HG03521 (cell line): ENCODE results near the gene FBXW7.
"Not testable (repeated sequence)": the region's sequence is repeated elsewhere in the genome, so short reads cannot be mapped to it uniquely, and the experiment has no call there.

Experiments used
- ATAC-seq: cut with Tn5 transposase; IDR thresholded peaks from one replicate; pipeline ENCODE4 v1.9.1; 2021; ENCODE audit warnings: mild to moderate bottlenecking, moderate library complexity; ENCODE audit not compliant: unreplicated experiment

Gene FBXW7

DNA sequence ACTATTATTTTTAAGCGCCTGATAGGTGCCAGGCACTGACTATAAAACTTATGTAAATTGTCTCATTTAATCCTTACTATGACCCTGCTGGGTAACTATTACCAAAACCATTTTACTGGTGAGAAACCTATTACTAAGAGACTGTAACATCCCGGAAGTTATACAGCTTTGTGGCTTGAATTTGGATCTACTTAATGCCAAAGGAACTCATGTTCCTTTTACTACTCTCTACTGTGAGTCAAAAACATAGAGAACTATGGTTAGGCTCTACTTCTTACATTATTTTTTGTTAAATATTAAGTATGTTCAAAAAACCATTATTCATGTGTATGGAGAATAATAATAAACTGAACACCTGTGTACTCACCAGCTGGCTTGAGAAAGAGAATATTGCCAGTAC lies 14.8 kb upstream of the FBXW7 start:
- ATAC-seq, result not testable (repeated sequence)

DNA sequence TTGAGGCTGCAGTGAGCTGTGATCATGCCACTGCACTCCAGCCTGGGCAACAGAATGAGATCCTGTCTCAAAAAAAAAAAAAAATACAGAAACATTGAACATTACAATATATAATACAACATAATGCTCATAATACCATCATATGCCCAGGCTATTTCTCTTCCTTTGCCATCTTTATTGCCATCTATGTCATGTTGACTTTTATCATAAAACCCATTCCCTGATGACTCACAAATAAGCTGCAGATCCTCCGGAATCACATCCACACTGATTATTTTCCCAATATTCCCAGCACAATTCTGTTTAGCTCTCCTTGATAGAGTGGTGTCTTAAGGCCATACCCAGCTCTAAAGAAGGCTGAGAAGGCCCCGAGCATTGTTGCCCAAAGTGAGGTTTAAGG lies 9.2 kb upstream of the FBXW7 start:
- no peak for ATAC-seq

DNA sequence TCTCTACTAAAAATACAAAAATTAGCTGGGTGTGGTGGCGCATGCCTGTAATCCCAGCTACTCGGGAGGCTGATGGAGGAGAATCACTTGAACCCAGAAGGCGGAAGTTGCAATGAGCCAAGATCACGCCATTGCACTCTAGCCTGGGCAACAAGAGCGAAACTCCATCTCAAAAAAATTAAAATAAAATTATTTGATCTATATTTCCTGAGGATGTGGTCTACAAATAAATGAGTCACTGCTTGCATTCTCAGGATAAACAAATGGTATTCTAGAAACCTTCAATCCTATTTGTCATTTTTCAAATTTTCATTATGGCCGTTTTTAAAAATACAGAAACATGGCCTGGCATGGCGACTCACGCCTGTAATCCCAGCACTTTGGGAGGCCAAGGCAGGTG lies 8.6 kb upstream of the FBXW7 start:
- not testable (repeated sequence) for ATAC-seq

DNA sequence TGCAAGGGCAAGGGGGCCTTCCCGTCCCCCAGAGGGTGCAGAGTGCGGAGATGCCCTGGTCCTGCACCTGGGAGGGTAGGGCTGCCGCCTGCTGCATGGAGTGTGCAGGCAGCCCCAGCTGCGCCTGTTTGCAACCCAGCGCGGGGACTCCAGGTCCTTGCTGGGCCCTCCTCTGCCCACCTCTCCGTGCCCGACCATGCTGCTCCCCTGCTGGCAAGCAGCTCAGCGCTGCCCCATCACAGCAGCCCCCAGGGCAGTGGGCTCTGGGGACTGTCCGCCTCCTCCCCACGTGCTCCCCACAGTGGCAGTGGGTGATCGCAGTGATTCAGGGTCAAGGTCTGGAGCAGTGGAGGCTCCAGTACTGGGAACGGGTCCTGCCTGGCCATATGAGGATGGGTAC lies 5.0 kb upstream of the FBXW7 start:
- no peak for ATAC-seq

DNA sequence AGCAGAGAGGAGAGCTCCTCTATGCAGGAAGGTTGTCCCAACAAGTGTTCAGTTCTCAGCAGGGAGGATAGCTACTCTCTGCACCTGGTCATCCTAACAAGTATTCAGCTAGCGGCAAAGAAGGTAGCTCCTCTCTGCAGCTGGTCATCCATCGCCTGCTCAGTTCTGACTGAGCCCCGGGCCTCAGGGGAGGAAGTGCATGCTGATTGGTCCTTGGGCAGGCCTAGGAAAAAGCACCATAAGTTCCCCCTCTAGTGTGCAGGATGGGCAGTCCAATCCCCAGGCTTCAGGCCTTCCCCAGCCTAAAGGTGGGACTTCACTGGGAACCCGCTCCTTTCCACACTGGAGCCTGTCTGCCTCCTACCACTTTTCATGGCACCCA lies 4.4 kb upstream of the FBXW7 start:
- ATAC-seq, result no peak

DNA sequence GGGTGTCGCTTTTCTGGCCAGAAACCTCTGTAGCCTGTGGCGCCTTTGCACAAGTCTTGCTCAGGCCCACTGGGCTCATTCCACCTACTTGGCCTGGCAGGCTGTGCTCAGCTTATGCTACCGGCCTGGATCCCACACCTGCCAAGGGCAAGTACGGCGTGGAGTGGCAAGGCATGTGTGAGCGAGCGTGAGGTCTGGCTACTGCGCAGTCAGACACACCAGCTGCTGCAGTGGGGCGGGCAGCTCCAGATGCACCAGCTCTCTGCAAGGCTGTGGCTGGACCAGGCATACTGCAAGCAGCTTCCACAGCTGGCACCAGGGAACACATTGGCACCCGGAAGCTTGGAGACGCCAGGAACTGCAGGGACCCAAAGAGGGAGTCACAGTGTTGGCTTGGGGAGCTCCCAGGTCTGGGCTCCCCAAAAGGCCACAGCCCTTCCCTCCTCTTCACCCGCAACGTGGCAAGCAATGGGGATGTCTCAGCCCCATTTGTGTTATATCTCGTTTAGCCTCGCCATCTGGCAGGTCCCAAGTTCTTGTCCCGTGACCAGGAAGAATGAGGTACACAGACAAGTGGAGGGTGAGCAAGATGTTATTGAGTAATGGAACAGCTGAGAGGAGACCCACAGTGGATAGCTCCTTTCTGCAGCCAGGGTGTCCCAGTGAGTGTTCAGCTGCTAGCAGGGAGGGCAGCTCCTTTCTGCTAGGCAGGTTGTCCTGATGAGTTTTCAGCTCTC lies 3.8 kb upstream of the FBXW7 start:
- no peak for ATAC-seq

DNA sequence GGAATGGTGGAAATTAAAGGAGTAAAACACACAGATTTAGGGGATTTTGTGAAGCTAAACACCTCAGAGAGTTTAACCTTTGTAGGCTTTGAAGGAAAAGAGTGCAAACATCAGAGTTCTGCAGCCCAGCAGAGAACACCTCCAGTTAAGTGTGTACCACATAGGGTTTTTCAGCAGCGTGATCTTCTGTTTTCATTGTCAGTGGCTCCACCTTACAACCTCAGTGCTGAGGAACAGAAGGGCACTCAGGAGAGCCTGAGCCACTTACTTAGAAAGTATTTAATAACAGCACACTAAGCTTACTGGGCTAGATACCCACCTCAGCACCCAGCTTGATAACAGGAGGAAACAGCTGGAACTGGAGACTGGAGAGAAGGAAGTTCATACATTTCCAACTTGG lies 2.0 kb upstream of the FBXW7 start:
- no peak for ATAC-seq

DNA sequence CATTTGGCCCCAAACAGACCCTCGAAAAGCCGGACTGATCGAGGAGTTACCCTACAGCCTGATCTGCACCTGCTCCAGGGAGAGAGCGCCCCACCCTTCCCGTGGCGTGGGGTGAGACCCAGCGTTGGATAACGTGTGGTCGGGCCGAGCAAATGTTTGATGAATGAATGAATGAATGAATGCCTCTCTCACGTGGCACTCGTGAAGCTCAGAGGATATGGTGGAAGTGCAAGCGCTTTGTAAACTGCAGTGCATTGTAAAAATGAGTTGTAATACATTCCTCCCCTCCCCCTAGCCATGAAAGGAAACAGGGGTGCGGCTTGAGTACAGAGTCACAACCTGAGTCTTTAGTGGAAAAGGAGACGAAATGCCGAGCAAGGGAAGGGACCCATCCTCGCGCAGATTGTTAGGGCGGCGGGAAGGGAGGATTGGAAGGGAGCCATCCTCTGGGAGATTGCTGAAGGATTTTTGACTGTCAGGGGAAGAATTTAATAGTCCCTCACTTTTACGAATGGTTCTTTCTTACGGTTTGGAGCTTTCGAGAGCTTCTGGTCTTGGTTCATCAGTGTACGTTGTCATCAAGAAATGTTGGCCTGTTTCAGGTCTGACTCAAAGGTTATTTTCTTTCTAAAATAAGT lies 772 bp upstream of the FBXW7 start:
- ATAC-seq, result peak; percentile 26

DNA sequence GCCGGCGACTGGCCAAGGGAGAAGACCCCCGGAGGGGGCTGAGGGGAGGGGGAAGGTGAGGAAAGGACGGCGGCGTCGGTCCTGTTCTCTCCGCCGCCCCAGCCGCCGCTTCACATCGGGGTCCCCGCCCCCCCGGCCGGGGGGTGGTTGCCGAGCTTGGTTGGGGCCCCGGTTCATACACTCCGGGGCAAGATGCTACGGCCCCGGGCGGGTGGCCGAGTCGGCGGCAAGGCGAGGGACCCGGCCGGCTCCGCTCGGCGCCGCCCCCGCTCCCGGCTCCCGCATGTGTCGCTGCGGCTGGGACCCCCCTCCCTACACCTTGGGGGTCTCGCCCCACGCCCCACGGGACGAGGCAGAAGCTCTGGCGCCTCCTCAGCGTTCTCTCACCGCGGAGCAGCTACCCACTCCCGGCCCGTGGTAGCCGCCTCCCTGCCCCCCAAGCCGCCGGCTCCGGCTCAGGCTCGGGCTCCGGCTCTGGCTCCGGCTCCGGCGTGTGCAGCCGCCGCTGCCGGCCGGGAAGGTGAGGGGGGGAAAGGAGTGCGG lies 461 bp downstream of the FBXW7 start:
- ATAC-seq, result peak; percentile 3

DNA sequence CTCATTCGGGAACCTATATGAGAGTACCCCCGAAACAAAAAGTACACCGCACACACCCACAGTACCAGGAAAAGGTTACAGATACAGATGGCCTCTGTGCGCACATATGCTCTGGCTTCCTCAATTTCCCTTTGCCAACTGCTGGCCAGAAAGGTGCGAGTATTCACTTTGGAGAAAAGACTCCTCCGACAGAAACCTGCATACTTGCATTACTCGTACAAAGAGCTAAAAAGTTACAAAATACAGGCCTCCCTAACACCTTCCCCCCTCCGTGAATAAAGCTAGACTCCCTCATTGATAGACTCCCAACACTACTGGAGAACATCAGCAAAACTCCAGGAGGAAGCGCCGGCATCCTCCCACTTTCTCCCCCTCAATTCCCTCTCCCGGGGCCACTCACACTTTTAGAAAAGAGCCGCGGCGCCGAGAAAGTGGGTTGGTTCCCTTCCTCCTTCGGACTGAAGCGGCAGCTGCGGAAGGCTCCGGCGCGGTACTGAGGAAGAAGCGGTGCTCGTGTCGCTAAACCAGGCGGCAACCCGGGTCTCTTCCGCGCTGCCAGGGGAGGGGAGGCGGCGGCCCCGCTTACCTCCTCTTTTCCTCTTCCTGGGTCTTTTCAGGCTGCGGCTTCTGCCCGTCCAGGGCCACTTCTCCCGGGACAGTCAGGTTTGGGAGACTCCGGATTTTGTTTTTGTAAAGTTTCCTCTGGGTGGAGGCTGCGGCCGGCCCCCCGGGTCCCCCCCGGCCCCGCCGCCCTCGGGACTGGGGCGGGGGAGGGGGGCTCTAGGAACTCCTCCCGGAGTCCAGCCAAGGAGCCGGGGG lies 1.1 kb downstream of the FBXW7 start:
- no peak for ATAC-seq

DNA sequence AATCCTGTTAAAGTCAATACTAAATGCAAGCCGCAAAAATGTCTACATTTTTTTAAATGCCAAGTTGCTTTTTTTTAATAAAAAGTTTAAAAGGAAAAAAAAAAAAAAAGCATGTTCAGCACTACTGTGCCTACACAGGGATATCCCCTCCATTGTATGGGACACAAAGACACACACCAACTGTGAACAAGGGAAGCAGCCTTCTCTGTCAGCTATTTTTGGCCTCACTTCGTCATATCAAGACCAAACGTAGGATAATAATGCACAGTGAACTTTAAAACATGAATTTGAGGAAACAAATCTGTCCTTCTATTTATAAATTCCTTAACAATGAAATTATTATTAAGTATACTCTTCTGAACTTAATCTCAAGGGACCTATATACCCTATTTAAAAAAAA lies 4.4 kb downstream of the FBXW7 start:
- no peak for ATAC-seq

DNA sequence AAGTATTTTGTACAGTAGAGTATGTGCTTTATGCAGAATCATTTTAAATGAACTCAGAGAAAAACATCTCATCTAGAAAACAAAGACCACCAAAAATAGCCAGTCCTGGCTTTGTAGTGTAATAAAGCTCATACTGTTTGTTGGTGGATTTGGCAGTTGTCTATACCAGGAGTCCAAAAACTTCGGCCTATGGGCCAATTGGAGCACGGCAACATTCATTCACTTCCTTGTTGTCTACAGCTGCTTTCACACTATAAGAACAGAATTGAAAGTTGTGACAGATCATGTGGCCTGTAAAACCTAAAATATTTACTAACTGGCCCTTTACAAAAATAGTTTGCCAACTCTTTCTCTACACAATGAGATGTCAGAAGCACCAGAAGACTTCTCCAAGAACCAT lies 5.3 kb downstream of the FBXW7 start:
- ATAC-seq, result no peak

DNA sequence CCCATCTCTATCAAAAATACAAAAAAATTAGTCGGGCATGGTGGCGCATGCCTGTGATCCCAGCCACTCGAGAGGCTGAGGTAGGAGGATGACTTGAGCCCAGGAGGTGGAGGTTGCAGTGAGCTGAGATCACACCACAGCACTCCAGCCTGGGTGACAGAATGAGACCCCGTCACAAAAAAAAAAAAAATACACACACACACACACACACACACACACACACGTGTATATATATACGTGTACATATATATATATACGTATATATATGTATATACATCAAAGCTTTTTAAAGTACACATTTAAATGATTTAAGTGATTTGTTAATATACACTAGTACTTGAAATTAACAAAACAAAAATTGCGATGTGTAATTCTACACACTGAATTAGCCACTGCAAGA lies 6.0 kb downstream of the FBXW7 start:
- no peak for ATAC-seq

DNA sequence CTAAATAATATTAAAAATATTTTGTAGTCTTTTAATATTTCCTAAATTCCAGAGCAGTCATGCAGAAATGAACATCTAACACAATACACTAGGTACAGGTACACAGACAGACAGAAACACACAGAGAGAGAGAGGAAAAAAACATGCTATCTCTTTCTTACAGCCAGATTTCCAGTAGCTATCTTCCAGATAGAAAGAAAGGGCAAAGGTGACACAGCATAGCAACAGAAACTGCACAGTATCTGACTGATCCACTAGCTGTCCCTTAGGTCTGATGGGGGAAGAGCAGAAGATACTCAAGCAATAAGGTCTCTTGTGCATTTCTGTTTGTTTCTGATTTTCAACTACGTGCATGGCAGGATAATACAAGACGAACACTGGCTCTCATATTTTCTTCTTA lies 7.8 kb downstream of the FBXW7 start:
- ATAC-seq, result no peak

DNA sequence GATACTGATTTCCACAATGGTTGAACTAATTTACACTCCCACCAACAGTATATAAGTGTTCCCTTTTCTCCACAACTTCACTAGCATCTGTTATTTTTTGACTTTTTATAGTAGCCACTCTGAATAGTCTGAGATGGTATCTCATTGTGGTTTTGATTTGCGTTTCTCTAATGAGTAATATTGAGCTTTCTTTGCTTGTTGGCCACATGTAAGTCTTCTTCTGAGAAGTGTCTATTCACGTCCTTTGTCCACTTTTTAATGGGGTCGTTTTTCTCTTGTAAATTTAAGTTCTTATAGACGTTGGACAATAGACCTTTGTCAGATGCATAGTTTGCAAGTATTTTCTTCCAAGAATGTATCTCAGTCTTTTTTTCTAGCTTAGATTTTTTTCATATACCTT lies 10.0 kb downstream of the FBXW7 start:
- ATAC-seq, result no peak

DNA sequence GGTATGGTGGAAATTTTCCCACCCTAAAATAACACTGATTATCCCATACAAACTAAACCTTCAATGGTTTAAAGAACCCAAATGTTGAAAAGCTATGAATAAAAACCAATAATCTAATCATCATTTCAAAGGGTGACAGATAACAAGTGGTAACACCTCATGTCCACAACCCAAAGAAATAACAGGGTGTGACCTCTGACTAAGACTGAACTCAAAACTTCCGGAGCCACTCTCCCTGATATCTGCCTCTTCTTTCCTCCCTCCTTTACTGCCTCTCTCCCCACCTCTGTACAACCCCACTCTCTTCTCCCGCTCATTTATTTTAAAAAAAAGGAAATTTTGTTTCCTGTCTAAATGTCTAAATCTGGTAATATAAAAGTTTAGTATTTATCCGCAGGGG lies 11.5 kb downstream of the FBXW7 start:
- no peak for ATAC-seq

DNA sequence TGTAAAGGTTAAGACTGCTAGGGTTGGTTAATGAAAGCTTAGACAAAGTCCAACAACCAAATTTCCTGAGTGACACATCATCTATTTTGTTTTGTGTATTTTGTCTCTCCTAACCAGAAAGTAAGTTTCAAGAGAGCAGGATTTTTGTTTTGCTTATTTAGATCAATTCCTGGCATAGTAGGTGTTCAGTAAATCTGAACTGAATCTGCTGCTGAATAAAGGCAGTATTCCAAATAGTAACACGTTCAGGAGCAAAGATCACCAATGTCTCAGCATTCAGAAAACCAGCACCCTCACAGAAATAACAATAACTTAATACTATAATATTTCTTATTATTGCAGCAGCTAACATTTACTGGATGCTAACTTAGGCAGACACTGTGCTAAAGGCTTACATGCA lies 12.2 kb downstream of the FBXW7 start:
- ATAC-seq, result no peak

DNA sequence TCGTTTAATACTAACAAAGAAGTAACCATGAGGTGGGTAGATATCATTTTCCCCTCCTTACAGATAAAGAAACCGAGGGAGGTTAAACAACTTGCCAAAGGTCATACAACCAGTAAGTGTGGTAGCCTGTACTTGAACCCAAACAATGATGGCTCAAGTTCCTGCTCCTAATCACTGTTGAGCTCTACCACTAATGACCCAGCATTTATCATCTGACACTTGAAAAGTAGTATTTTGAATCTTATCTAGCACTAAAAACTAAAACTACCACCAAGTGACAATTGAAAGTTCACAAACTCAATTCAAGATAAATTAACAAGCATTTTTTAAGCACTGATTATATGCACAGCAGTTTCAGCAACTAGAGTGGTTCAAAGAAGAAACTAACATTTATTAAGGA lies 13.1 kb downstream of the FBXW7 start:
- no peak for ATAC-seq

DNA sequence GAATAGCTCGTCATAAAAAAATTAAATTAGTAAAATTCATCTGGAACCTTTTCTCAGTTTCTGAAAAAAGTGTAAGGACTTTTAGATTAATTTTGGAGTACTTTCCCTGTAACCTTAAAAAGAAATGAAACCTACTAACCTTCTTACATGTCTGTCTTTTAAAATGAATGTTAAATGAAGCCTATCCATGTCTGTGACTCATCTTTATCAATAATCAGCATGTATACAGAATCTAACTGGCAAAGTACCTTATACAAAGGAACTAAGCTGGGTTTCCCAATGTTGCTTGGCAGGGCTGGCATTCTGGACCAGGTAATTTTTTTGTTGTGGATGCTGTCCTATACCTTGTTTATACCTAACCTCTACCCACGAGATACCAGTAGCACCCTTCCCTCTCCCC lies 13.6 kb downstream of the FBXW7 start:
- no peak for ATAC-seq

DNA sequence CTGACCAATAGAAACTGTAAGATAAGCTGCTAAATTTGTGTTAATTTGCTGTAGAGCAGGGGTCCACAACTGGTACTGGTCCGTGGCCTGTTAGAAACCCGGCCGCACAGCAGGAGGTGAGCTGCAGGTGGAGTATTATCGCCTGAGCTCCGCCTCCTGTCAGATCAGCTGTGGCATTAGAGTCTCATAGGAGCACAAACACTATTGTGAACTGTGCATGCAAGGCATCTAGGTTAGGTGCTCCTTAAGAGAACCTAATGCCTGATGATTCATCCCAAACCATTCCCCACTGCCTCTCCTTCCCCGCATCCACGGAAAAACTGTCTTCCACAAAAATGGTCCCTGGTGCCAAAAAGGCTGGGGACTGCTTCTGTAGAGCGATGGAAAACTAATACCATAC lies 19.7 kb downstream of the FBXW7 start:
- ATAC-seq, result no peak

DNA sequence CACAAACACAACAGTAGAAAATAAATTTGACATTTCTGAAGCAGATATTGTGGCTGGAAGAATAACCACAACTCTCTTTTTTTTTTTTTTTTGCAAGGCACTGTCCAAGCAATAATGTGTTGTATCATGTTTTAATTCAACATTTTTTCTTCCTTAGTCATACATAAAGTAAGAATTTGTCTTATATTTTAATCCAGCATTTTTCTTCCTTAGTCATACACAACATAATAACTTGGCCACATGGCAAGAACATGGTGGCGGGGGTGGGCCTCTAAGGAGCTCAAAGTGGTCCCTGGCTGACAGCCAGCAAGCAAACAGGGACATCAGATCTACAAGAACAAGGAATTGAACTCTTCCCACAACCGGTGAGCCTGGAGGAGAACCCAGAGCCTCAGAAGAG lies 20.2 kb downstream of the FBXW7 start:
- ATAC-seq, result no peak

DNA sequence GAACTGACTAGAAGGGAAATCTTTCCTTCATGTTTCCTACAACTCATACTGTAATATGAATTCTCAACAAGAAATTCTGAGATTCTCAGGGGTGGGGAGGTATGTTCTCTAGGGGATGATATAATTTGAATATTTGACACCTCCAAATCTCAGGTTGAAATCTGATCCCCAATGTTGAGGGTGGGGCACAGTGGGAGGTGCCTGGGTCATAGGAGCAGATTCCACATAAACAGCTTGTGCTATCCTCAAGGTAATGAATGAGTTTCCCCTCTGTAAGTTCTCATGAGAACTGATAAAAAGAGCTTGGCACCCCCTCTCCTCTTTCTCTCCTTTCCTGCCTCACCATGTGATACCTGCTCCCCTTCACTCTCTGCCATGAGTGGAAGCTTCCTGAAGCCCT lies 21.5 kb downstream of the FBXW7 start:
- ATAC-seq, result no peak
